VCaP (cell line): ENCODE measurements around the gene HOXA4.

ENCODE experiments used
- H3K27ac ChIP-seq: fragments of 450-650 bp; 2 replicates; pipeline ENCODE4 v1.5.1; 2017
- CTCF ChIP-seq: fragments of 450-650 bp; conservative IDR thresholded peaks from 2 replicates; pipeline ENCODE4 v1.5.1; 2017; ENCODE audit warnings: mild to moderate bottlenecking, moderate library complexity

Gene HOXA4

GRCh38 chr7:27107391-27108381, 22.9 kb downstream of the HOXA4 start:
- no peak for TF ChIP-seq CTCF
- H3K27ac ChIP-seq: no peak overlapping the region

DNA sequence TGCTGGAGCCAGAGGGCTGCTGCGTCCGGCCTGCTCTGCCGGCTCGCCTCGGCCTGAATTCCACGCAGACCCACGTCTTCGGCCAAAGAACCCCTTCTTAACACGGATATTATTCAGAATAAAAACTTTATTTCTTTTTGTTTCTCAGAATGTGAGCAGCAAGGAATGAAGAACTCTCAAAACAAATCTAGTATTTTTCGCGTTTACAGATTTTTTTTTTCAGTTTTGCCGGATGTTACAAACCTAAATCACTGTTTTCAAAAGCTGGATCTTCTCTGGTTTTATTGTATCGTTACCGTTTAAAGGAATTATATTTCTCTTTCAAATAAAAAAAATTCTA, 23.7 kb downstream of the HOXA4 start:
- no peak for TF ChIP-seq CTCF
- H3K27ac ChIP-seq: no peak overlapping the region

GRCh38 chr7:27106181-27106900, 24.2 kb downstream of the HOXA4 start:
- H3K27ac ChIP-seq: no peak overlapping the region
- TF ChIP-seq CTCF: no peak

- no peak for TF ChIP-seq CTCF
Measured at GRCh38 chr7:27105301-27106031, 25.1 kb downstream of the HOXA4 start.

DNA sequence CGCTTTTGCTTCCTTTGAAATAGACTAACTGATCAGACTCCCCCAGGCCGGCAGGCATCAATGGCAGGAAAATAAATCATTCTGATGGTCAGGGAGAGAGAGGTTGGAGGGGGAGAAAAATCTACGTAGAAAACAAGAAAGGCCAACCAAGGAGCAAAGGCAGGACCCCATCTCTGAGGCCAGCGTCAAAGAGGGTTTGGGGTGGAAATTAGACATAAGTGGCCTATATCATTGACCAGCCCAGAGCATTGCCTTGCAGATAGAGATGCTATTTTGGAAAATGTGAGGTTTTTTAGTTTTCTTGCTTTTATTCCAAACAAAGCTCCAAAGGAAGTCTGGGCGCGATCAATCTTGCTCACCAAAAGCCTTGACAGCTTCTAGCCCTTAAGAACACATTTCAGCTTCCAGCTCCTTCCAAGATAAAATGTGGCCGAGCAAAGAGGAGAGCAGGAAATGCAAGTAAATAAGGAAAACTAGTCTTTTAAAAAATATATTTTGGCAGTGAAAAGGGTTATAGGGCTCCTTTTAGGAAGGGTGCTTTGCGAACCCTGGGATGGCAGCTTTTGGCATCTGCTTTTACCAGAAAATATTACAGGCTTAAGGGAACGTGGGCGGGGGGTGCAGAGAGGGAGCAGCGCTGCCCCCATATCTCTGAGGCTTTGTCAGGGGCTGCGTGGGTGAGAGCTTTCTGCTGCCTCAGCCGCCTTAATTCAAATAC, 26.1 kb downstream of the HOXA4 start:
- H3K27ac ChIP-seq: no peak overlapping the region
- TF ChIP-seq CTCF: no peak

More at GRCh38 chr7:27105301-27106031, 25.1 kb downstream of the HOXA4 start:
- H3K27ac ChIP-seq: no peak overlapping the region

DNA sequence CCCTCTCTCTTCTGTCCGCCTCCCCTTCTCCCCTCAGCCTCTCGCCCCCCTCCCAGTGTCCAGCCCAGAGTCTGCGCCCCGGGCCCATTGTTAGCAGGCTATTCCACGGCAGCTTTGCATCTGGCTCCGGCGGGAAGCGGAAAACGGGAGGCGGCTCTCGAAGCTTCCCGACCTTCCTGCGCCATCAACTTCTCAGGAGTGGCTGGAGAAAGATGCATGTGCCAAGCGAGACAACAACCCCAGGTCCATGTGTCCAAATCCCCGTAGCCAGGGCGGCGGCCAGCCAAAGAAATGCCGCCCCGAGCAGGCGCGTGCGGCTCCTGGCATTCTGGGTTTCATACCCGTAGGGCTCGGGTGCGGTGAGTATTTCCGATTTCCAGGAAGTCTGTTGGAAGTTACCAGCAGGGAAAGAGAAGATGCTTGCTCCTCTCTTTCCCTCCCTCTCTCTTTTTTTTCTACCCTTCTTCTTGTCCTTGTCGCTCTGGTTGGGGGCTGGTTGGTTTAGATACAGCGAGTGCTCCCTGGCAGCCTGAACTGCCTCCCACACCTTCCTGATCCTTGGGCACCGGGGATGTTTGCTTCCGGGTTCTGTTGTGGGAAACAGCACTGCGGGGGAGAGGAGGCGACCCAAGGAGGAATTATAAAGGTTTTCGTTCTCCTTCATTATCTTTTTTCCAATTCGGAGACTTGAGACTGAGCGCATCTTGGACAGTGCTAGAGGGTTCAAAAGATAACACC, 26.9 kb downstream of the HOXA4 start:
- no peak overlapping the region for H3K27ac ChIP-seq
- TF ChIP-seq CTCF: no peak
